HG03025 (cell line): ENCODE results near the gene CFAP221.
"Not testable (repeated sequence)": the region's sequence is repeated elsewhere in the genome, so short reads cannot be mapped to it uniquely, and the experiment has no call there.

ENCODE experiments used
- ATAC-seq: cut with Tn5 transposase; IDR thresholded peaks from one replicate; pipeline ENCODE4 v1.9.1; 2021; ENCODE audit warnings: mild to moderate bottlenecking, moderate library complexity; ENCODE audit not compliant: unreplicated experiment, low FRiP score

The CFAP221 gene

GRCh38 chr2:119583291-119583690, 39.0 kb downstream of the CFAP221 start:
- no peak for ATAC-seq

- no peak for ATAC-seq
These were observed 40.2 kb downstream of the CFAP221 start for GRCh38 chr2:119584469-119584868.

GRCh38 chr2:119586085-119586484, 41.8 kb downstream of the CFAP221 start:
- no peak for ATAC-seq

GRCh38 chr2:119590873-119591272, 46.6 kb downstream of the CFAP221 start:
- no peak for ATAC-seq

GRCh38 chr2:119591523-119591922, 47.3 kb downstream of the CFAP221 start:
- ATAC-seq = no peak

GRCh38 chr2:119592436-119592835, 48.2 kb downstream of the CFAP221 start:
- ATAC-seq = no peak

- ATAC-seq = no peak
These were observed 52.4 kb downstream of the CFAP221 start for GRCh38 chr2:119596638-119597037.

GRCh38 chr2:119598596-119599263, 54.5 kb downstream of the CFAP221 start:
- no peak for ATAC-seq

- no peak for ATAC-seq
These were observed 55.1 kb downstream of the CFAP221 start for GRCh38 chr2:119599384-119599783.

GRCh38 chr2:119605096-119605495, 60.8 kb downstream of the CFAP221 start:
- no peak for ATAC-seq

GRCh38 chr2:119606674-119607073, 62.4 kb downstream of the CFAP221 start:
- no peak for ATAC-seq

GRCh38 chr2:119608553-119608952, 64.3 kb downstream of the CFAP221 start:
- ATAC-seq = no peak

- no peak for ATAC-seq
These were observed 65.1 kb downstream of the CFAP221 start for GRCh38 chr2:119609337-119609736.

- ATAC-seq = not testable (repeated sequence)
These were observed 69.9 kb downstream of the CFAP221 start for GRCh38 chr2:119614140-119614539.

GRCh38 chr2:119616421-119616820, 72.2 kb downstream of the CFAP221 start:
- ATAC-seq = no peak

GRCh38 chr2:119617455-119617854, 73.2 kb downstream of the CFAP221 start:
- no peak for ATAC-seq

- not testable (repeated sequence) for ATAC-seq
These were observed 74.5 kb downstream of the CFAP221 start for GRCh38 chr2:119618725-119619124.

- ATAC-seq = no peak
These were observed 81.0 kb downstream of the CFAP221 start for GRCh38 chr2:119625226-119625625.

GRCh38 chr2:119629323-119629825, 85.1 kb downstream of the CFAP221 start:
- no peak for ATAC-seq

GRCh38 chr2:119630121-119630520, 85.9 kb downstream of the CFAP221 start:
- peak; percentile 45 for ATAC-seq

- no peak for ATAC-seq
These were observed 93.1 kb downstream of the CFAP221 start for GRCh38 chr2:119637371-119637770.

GRCh38 chr2:119638246-119638645, 94.0 kb downstream of the CFAP221 start:
- no peak for ATAC-seq
